Activated naive CD8-positive, alpha-beta T cell treated with anti-CD3 and anti-CD28 coated beads for 36 hours (primary cell): ENCODE measurements around the gene KPTN. TPM values are rescaled to one million over a fixed set of nuclear protein-coding genes. Genes with fewer than 3 reads are reported as not detected.

Source experiments
- DNase-seq: peaks from one replicate; pipeline ENCODE4 v3.0.0; 2021
- H3K27ac Mint-ChIP-seq: one replicate; pipeline ENCODE4 v1.8.0; 2022; ENCODE audit warnings: mild to moderate bottlenecking, moderate library complexity, mixed read lengths
- H3K27me3 Mint-ChIP-seq: one replicate; pipeline ENCODE4 v1.8.0; 2022; ENCODE audit warnings: mild to moderate bottlenecking, mixed read lengths
- H3K36me3 Mint-ChIP-seq: one replicate; pipeline ENCODE4 v1.8.0; 2021; ENCODE audit warnings: mild to moderate bottlenecking, mixed read lengths
- H3K4me1 Mint-ChIP-seq: one replicate; pipeline ENCODE4 v1.8.0; 2021; ENCODE audit warnings: mixed read lengths
- H3K4me3 Mint-ChIP-seq: one replicate; pipeline ENCODE4 v1.8.0; 2022; ENCODE audit warnings: mild to moderate bottlenecking, moderate library complexity, mixed read lengths
- H3K9me3 Mint-ChIP-seq: one replicate; pipeline ENCODE4 v1.8.0; 2022; ENCODE audit warnings: mixed read lengths
- total RNA-seq, 2 experiments: library from RNA; stranded (reverse); gene quantifications; one replicate each; pipeline ENCODE4 v1.2.3, GENCODE V29; 2021

The KPTN gene
- 10 to 100 TPM; 12.4 to 13.4 TPM for total RNA-seq

GRCh38 chr19:47483800-47484690, at the start of gene KPTN:
Gene KPTN, minus strand, starts transcription at chr19:47484219. Its CDS starts 59 bp downstream, at chr19:47484160.
- peaks cover 17% of the 10 kb centered on the region for H3K36me3 Mint-ChIP-seq
- H3K4me3 Mint-ChIP-seq, result peak within 1 kb of the TSS; percentile 98
- no peaks in the 10 kb centered on the region for H3K27me3 Mint-ChIP-seq
- H3K4me1 Mint-ChIP-seq, result peaks cover 32% of the 10 kb centered on the region
- peak within 1 kb of the TSS; percentile 99 for H3K27ac Mint-ChIP-seq
- H3K9me3 Mint-ChIP-seq, result no peaks in the 10 kb centered on the region
- DNase-seq, result peak; percentile 92

GRCh38 chr19:47531640-47532387, 47.8 kb upstream of the KPTN start:
- Mint-ChIP-seq H3K4me1 (no peaks in the 10 kb centered on the region), H3K27ac (no peak overlapping the region), H3K9me3 (no peaks in the 10 kb centered on the region), H3K36me3 (no peaks in the 10 kb centered on the region), H3K4me3 (no peak overlapping the region), H3K27me3 (no peaks in the 10 kb centered on the region)
- DNase-seq, result no peak

GRCh38 chr19:47529018-47529742, 45.2 kb upstream of the KPTN start:
- H3K27ac Mint-ChIP-seq, result no peak overlapping the region
- no peaks in the 10 kb centered on the region for H3K27me3 Mint-ChIP-seq
- H3K4me1 Mint-ChIP-seq, result no peaks in the 10 kb centered on the region
- no peaks in the 10 kb centered on the region for H3K36me3 Mint-ChIP-seq
- DNase-seq, result no peak
- no peak overlapping the region for H3K4me3 Mint-ChIP-seq
- no peaks in the 10 kb centered on the region for H3K9me3 Mint-ChIP-seq

GRCh38 chr19:47526798-47527197, 42.8 kb upstream of the KPTN start:
- H3K4me1 Mint-ChIP-seq, result peaks cover 6% of the 10 kb centered on the region
- H3K4me3 Mint-ChIP-seq, result no peak overlapping the region
- DNase-seq, result no peak
- peaks cover 1% of the 10 kb centered on the region for H3K27me3 Mint-ChIP-seq
- H3K9me3 Mint-ChIP-seq, result no peaks in the 10 kb centered on the region
- H3K36me3 Mint-ChIP-seq, result no peaks in the 10 kb centered on the region
- no peak overlapping the region for H3K27ac Mint-ChIP-seq

GRCh38 chr19:47523473-47523872, 39.5 kb upstream of the KPTN start:
- no peaks in the 10 kb centered on the region for H3K9me3 Mint-ChIP-seq
- H3K27me3 Mint-ChIP-seq, result peaks cover 5% of the 10 kb centered on the region
- DNase-seq, result no peak
- no peak overlapping the region for H3K27ac Mint-ChIP-seq
- H3K36me3 Mint-ChIP-seq, result no peaks in the 10 kb centered on the region
- no peak overlapping the region for H3K4me3 Mint-ChIP-seq
- peaks cover 19% of the 10 kb centered on the region for H3K4me1 Mint-ChIP-seq

- no peak for DNase-seq
These were observed 37.6 kb upstream of the KPTN start for GRCh38 chr19:47521473-47522180.

GRCh38 chr19:47520839-47521238, 36.8 kb upstream of the KPTN start:
- no peaks in the 10 kb centered on the region for H3K36me3 Mint-ChIP-seq

More at GRCh38 chr19:47521473-47522180, 37.6 kb upstream of the KPTN start:
- Mint-ChIP-seq H3K36me3 (no peaks in the 10 kb centered on the region), H3K4me1 (peaks cover 36% of the 10 kb centered on the region), H3K9me3 (peaks cover 3% of the 10 kb centered on the region), H3K27ac (no peak overlapping the region), H3K27me3 (peaks cover 5% of the 10 kb centered on the region), H3K4me3 (no peak overlapping the region)

GRCh38 chr19:47520343-47520806, 36.4 kb upstream of the KPTN start:
- H3K27ac Mint-ChIP-seq, result no peak overlapping the region

More at GRCh38 chr19:47520839-47521238, 36.8 kb upstream of the KPTN start:
- DNase-seq, result no peak
- no peak overlapping the region for H3K27ac Mint-ChIP-seq
- no peak overlapping the region for H3K4me3 Mint-ChIP-seq
- H3K27me3 Mint-ChIP-seq, result peaks cover 5% of the 10 kb centered on the region
- H3K9me3 Mint-ChIP-seq, result peaks cover 4% of the 10 kb centered on the region
- H3K4me1 Mint-ChIP-seq, result peaks cover 43% of the 10 kb centered on the region

GRCh38 chr19:47518854-47519253, 34.8 kb upstream of the KPTN start:
- Mint-ChIP-seq H3K36me3 (no peaks in the 10 kb centered on the region), H3K4me3 (no peak overlapping the region), H3K27me3 (peaks cover 5% of the 10 kb centered on the region), H3K27ac (no peak overlapping the region), H3K9me3 (peaks cover 4% of the 10 kb centered on the region), H3K4me1 (peaks cover 53% of the 10 kb centered on the region)
- no peak for DNase-seq

More at GRCh38 chr19:47520343-47520806, 36.4 kb upstream of the KPTN start:
- H3K27me3 Mint-ChIP-seq, result peaks cover 5% of the 10 kb centered on the region
- H3K4me3 Mint-ChIP-seq, result no peak overlapping the region
- DNase-seq, result no peak
- H3K4me1 Mint-ChIP-seq, result peaks cover 47% of the 10 kb centered on the region
- H3K9me3 Mint-ChIP-seq, result peaks cover 4% of the 10 kb centered on the region
- no peaks in the 10 kb centered on the region for H3K36me3 Mint-ChIP-seq

GRCh38 chr19:47518139-47518538, 34.1 kb upstream of the KPTN start:
- no peaks in the 10 kb centered on the region for H3K36me3 Mint-ChIP-seq
- peak; percentile 74 for DNase-seq
- peak overlapping the region; percentile 79 for H3K27ac Mint-ChIP-seq
- peaks cover 4% of the 10 kb centered on the region for H3K9me3 Mint-ChIP-seq
- peaks cover 58% of the 10 kb centered on the region for H3K4me1 Mint-ChIP-seq
- peak overlapping the region; percentile 58 for H3K4me3 Mint-ChIP-seq
- peaks cover 5% of the 10 kb centered on the region for H3K27me3 Mint-ChIP-seq

GRCh38 chr19:47514869-47515588, 31.0 kb upstream of the KPTN start, which contains the start of gene NAPA:
Gene NAPA, minus strand, starts transcription at chr19:47515063. Its CDS starts 123 bp downstream, at chr19:47514940.
- H3K4me3 Mint-ChIP-seq, result peak within 1 kb of the TSS; percentile 98
- peak within 1 kb of the TSS; percentile 97 for H3K27ac Mint-ChIP-seq
- no peaks in the 10 kb centered on the region for H3K36me3 Mint-ChIP-seq
- peaks cover 4% of the 10 kb centered on the region for H3K9me3 Mint-ChIP-seq
- peak; percentile 100 for DNase-seq
- no peaks in the 10 kb centered on the region for H3K27me3 Mint-ChIP-seq
- H3K4me1 Mint-ChIP-seq, result peaks cover 78% of the 10 kb centered on the region

- Mint-ChIP-seq H3K9me3 (peaks cover 4% of the 10 kb centered on the region), H3K4me3 (peak overlapping the region; percentile 98)
- DNase-seq, result peak; percentile 23
These were observed 30.3 kb upstream of the KPTN start for GRCh38 chr19:47514151-47514868.

GRCh38 chr19:47512948-47513319, 28.9 kb upstream of the KPTN start:
- no peaks in the 10 kb centered on the region for H3K27me3 Mint-ChIP-seq

More at GRCh38 chr19:47514151-47514868, 30.3 kb upstream of the KPTN start:
- no peaks in the 10 kb centered on the region for H3K36me3 Mint-ChIP-seq
- H3K27me3 Mint-ChIP-seq, result no peaks in the 10 kb centered on the region
- peaks cover 76% of the 10 kb centered on the region for H3K4me1 Mint-ChIP-seq
- H3K27ac Mint-ChIP-seq, result peak overlapping the region; percentile 97

More at GRCh38 chr19:47512948-47513319, 28.9 kb upstream of the KPTN start:
- Mint-ChIP-seq H3K4me3 (peak overlapping the region; percentile 98), H3K9me3 (peaks cover 4% of the 10 kb centered on the region), H3K4me1 (peaks cover 67% of the 10 kb centered on the region), H3K27ac (peak overlapping the region; percentile 97), H3K36me3 (no peaks in the 10 kb centered on the region)
- DNase-seq, result no peak
